GM10847 (cell line): ENCODE results near the gene NET1.

Experiments
- POLR2A ChIP-seq: IDR thresholded peaks from 2 replicates; pipeline ENCODE4 v1.6.1; 2011; ENCODE audit not compliant: insufficient read length; ENCODE audit errors: extremely low read depth

NET1 gene

DNA sequence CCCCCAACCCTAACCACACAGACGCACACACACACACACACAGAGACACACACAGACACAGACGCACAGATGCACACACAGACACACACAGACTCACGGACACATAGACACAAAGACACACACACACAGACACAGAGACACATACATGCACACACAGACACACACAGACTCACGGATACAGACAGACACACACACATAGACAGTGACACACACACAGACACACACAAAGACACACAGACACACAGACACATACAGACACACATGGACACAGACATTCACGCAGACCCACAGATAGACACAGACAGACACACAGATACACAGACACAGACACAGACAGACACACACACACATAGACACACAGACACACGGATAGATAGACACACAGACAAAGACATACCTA, 84.9 kb downstream of the NET1 start:
- TF ChIP-seq POLR2A: no peak

- TF ChIP-seq POLR2A: no peak
Observed at GRCh38 chr10:5497948-5498730, 85.8 kb downstream of the NET1 start.

DNA sequence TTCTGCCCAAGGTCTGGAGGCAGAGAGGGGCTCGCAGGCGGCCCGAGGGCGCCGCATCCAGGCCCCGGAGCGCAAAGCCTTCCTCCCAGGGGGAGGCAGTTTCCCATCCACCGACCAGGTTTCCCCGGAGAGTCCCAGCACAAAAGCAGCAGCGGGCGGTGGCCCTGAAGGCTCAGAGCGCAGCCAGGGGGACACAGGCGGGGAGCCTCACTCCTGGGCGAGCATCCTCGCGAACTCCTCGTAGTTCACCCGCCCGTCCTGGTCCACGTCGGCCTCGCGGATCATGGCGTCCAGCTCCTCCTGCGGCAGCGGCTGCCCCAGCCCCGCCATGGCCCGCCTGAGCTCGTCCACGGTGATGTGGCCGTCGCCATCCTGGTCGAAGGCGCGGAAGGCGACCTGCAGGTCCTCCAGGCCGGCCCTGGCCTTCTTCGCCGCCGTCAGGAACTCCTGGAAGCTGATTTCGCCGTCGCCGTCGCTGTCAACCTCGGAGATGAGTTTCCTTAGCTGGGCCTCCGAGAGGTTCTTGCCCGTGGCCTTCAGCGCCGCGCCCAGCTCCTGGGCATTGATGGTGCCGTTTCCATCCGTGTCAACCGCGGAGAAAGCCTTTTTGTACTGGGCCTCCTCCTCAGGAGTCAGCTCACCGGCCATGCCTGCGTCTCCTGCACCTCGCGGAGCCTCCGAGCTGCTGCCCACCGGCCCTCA, 86.6 kb downstream of the NET1 start:
- no peak for TF ChIP-seq POLR2A

DNA sequence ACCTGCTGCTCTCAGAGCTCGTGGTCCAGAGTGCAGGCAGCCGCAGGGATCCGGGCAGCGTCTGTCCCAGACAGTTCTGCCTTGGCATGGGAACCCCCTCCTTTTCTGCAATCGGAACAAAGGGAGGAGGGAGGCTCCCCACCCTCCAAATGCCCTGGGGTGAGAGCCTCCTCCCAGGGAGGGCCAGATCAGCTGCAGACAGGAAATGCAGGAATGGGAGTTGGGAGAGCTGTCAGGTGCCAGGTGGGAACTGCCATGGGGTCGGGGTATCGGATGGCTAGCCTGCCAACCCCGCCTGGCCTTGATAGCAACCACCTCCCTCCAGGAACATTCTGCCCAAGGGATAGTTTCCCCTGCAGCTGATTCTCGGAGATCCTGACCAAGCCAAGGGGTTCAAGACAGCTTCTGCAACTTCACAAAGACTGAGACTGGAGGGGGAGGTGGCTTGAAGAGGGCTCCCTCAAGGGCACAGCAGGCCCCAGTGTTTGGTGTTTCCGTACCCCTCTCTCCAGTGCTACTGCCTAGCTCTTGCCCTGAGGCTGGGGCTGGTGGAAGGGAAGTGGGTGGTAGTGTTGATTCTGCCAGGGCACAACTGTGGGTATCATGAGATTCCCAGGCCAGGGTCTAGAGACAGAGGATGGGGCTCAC, 87.3 kb downstream of the NET1 start, which contains the start of gene CALML5:
CALML5 (minus strand) TSS at position 78 of the 648 bp plus-strand sequence. CDS start 132 bp downstream, outside the sequence.
- TF ChIP-seq POLR2A: no peak

- TF ChIP-seq POLR2A: no peak
Observed at GRCh38 chr10:5500162-5500670, 87.9 kb downstream of the NET1 start.

DNA sequence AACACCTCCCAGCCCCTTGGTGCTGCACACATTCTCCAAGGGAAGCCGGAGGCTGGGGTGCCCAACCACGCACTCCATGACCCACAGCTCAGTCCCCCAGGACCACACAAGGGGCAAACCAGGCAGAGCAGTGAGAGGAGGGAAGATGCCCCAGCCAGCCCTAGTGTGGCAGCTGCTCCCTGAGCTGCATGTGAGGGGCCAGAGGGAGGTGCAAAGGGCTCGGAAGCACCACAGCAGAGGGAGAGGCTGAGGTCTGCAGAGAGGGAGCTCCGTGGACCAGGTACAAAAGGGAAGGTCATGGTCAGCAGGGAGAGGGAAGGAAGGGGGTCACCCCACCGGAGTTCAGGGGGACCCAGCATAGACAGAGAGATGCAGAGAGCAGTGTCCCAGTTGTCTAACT, 88.6 kb downstream of the NET1 start:
- no peak for TF ChIP-seq POLR2A

DNA sequence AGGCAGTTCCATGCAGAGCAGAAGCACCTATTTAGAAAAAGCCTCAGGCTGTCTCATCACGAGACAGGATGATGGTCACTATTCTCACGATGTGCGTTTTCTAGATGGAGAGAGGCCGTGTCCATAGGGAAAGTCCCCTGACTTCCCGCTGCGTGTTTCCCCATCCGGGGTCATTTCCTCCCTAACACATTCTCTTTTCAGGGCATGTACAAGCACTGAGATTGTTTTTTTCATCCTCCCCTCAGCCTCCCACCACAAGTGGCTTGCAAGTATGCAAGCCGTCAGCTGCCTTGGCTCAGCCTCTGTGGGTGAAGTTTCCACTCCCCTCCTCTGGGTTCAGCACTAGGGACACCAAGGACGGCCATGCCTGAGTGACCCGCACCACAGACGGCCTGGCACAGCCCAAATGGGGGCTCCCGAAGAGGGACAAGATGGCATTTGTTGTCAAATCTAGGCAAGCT, 89.7 kb downstream of the NET1 start:
- TF ChIP-seq POLR2A: no peak

DNA sequence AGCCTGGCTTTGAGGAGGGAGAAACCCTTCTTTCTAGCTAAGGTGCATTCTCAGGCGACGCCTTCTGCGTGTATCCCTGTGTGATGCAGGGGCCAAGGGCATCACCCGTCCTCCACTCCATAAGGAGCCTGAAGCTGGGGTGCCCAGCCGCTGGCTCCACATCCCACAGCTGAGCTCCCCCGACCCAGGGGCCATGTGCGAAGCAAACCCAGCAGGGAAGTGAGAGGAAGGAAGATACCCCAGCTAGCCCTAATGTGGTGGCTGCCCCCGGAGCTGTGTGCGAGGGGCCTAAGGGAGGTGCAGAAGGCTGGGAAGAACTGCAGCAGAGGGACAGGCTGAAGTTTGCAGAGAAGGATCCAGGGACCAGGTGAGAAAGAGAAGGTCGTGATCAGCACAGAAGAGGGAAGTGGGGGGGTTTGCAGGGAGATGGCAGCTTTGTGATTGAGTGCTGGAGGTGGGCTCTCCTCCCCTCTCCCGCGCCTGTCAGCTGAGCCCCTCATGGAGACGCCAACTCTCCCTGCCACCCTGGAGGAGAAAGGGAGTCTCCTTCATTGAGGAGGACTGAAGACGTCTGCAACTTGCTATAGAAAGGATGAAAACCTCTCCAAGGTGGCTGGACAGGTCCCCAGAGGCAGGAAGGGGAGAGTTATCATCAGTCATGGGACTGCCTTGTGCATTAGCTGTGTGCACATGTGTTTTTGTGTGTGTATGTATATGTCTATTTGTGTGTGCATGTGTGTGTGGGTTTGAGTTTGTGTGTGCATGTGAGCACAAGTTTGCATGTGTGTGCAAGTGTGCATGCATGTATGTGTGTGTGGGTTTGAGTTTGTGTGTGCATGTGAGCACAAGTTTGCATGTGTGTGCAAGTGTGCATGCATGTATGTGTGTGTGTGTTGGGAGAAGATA, 90.5 kb downstream of the NET1 start:
- TF ChIP-seq POLR2A: no peak

DNA sequence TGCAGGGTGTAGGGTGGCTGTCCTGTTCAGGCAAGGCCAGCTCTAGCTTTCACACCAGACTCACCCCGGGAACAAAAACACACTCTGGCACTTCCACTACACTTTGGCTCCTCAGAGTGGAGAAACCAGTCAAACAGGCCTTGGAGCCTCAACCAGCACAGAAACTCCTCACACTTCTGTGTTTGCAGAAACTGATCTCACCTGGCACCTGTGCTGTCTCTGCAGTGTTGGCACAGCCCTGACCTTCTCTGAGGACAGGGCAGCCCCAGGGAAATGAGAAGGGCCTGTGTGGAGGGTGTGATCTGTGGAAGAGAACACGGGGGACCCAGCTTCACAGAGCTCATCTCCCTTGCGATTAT, 91.1 kb downstream of the NET1 start:
- TF ChIP-seq POLR2A: no peak

DNA sequence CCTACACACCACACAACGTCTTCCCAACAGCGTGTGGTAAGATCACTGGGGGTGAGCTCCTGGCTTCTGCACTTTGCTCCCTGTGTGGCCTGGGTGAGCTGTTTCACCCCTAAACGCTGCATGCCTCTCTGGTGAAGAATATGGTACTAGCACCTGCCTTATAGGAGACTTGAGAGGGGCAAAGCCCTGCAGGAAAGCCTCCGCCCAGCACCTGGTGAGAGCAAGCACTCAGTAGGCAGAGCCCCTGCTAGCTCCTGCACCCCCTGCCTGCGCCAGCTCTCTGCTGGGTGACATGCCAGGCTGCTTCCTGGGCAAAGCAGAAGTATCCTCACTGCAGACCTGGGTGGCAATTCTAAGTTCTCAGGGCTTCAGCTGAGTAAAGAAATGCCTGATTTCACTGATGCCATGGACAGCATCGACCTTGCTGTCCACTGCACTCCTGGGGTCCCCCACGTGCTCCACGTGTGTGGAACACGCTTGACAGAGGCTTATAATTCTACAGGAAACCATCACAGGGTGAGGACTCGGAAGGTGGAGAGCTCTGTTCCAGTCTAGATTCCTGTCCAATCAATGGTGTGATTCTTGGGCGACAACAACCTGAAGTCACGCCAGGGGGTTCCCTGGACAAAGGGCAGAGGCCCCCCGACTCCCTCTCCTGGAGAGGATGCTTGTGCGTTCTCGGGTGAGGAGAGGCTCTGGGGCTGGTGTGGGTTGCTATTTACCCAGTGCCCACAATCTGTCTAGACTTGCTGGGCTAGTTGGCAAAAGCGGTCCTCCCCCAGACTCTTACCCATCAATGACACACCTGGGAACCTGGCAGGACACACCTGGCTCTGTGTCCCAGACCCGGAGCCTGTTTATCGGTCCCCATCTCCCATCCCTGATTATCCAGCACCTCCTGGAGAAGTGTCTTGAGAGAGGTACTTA, 92.1 kb downstream of the NET1 start:
- no peak for TF ChIP-seq POLR2A

GRCh38 chr10:5506246-5506645, 93.9 kb downstream of the NET1 start:
- no peak for TF ChIP-seq POLR2A

GRCh38 chr10:5506751-5507648, 94.6 kb downstream of the NET1 start:
- TF ChIP-seq POLR2A: no peak

GRCh38 chr10:5507649-5508131, 95.3 kb downstream of the NET1 start:
- TF ChIP-seq POLR2A: no peak

GRCh38 chr10:5508161-5508604, 95.8 kb downstream of the NET1 start:
- no peak for TF ChIP-seq POLR2A
